Loucy (cell line): ENCODE results near the gene CNFN.

Source experiments
- EZH2phosphoT487 ChIP-seq: fragments of 200-600 bp; IDR thresholded peaks from 2 replicates; pipeline ENCODE4 v1.6.1; 2018; ENCODE audit warnings: antibody characterized with exemption, mild to moderate bottlenecking, moderate library complexity, borderline replicate concordance
- TF ChIP-seq, protein P1 (sequence below): fragments of 200-600 bp; sonication (generic); conservative IDR thresholded peaks from 2 replicates; pipeline ENCODE4 v1.5.1; 2014; ENCODE audit warnings: mild to moderate bottlenecking, antibody characterized with exemption, low read length

DNA sequence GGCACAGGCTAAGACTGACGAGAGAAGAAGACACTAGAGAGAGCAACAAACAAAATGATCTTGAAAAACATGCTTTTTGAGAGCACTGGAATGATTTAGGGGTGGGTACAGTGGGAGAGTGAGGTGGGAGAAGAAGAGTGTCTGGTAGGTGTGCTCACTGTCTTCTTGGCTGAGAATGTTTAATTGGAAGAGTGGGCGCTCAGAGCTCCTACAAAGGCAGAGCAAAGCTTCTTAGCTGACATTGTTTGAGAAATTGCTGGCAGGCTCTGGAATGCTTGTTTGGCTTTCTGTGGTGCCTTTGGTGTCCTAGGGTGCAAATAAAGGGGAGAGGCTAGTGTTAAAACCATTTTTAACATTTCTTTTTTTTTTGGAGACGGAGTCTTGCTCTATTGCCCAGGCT is 38.6 kb upstream of the CNFN start:
- TF ChIP-seq, protein P1, sequence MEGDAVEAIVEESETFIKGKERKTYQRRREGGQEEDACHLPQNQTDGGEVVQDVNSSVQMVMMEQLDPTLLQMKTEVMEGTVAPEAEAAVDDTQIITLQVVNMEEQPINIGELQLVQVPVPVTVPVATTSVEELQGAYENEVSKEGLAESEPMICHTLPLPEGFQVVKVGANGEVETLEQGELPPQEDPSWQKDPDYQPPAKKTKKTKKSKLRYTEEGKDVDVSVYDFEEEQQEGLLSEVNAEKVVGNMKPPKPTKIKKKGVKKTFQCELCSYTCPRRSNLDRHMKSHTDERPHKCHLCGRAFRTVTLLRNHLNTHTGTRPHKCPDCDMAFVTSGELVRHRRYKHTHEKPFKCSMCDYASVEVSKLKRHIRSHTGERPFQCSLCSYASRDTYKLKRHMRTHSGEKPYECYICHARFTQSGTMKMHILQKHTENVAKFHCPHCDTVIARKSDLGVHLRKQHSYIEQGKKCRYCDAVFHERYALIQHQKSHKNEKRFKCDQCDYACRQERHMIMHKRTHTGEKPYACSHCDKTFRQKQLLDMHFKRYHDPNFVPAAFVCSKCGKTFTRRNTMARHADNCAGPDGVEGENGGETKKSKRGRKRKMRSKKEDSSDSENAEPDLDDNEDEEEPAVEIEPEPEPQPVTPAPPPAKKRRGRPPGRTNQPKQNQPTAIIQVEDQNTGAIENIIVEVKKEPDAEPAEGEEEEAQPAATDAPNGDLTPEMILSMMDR: no peak
- TF ChIP-seq EZH2phosphoT487: no peak
